ENCODE data around the gene PLEKHG1.

The PLEKHG1 gene

DNA sequence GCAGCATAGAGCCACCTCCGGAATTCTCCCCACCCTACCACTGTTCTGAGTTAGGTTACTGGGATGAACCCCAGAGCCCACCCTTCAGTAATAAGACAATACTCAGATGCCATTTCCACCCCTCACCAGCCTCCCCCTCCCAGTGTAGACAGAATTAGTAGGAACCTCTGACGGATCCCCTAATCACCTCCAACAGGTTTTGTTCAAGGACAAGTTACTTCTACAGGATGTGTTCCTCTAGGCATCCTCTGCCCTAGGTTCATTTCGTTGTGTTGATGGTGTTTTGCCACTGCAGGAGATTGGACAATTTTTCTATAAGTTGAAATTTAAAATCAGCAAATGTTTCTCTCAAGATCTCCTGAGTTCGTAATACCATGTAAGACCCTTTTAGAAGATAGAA lies 22.8 kb downstream of the PLEKHG1 start:
- no peak for DNase-seq

DNA sequence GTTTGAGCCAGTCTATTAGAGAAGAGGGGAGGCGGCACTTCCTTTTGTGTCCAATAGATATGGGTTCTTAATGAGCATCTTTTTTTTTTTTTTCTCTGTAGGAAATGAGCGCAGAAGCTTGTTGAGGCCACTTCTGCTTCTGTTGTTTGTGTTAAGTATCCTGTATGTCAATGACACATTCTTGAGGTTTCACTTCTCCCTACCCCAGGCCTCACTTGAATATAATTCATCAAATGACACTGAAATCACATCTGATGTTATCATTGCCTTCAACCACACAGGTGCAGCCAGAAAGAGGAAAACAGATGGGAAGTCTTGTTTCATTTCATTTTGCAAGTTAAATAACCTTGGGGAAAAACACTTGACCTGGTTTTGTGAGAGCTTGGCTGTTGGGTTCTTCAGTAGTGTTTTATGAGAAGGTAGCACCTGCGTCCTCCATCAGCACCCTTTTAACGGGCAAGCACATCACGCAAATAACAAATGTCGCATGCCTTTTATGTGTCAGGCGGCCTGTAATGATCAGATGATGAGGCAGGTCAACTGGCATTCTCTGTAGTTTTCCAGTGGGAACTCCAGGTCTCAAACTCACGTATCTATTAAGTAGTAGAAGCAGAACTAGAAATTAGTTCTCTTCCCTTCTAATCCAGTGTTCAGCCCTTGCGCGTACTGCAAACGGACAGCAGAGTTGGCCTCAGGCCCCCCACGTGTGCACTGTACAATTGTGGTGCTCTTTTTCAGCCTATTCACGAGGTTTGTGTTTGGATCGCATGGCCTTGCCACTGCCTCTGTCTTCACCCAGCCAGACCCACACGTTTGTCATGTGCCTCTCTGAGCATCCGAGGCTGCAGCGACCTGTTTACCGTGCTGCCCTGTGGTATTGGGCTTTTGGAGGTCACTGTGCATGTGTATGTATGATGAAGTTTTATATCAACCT lies 23.5 kb downstream of the PLEKHG1 start:
- peak; percentile 33 for DNase-seq

GRCh38 chr6:150624191-150624590 lies 24.5 kb downstream of the PLEKHG1 start:
- no peak for DNase-seq

GRCh38 chr6:150625927-150626326 lies 26.2 kb downstream of the PLEKHG1 start:
- no peak for DNase-seq

DNA sequence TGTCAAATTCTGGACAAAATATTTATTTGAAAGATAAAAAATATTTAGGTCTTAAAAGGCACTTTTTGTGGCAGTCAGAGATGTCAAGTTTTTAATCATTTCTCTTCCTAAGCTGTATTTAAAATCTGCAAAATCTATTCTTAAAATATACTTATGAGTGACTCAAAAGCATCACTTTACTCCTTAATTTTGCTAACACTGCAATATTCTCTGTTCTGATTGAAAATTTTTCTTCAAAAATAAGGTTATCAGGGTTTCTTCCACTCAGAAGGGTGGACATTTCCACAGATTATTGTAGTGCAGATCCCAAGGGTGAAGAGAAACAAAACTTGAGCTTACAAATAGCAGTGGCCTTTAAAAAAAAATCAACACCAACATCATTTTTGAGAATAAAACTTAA lies 27.5 kb downstream of the PLEKHG1 start:
- no peak for DNase-seq

DNA sequence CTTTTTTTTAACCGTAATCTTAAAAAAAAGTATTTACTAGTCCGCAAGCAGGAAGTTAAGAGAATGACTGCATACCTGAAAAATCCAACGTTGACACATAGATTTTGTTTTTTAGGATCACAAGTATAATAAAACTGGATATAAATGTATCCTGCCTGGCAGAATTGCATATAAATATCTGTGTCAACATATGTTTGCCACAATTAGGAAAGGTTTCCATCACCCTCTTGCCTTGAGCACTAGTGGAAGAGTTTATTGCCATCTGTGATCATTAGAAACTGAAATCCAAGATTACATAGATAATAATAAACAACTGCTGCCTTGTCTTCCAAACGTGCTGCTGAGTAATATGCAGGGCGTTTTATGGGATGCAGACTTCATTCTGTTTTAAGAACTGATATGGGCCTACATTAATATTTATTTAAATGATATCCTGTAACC lies 27.9 kb downstream of the PLEKHG1 start:
- no peak for DNase-seq

DNA sequence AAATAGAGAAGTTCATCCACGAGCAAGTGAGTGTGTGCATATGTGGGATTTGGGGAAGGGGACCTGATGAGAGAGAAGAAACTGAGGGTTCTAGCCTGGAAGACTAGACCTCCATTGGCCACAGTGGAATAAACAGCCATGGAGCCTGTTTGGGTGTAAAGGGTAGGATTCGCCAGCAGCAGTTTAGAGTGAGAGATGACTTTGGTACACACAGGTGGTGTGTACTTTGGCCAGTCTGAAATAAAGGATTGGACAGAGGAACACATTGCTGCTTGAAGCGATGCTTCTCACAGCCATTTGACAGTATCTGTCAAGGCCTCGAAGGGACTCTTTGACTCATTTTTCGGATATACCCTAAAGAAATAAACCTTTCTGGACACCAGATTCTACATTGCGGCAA lies 29.2 kb downstream of the PLEKHG1 start:
- no peak for DNase-seq

- no peak for DNase-seq
These were observed 31.7 kb downstream of the PLEKHG1 start for GRCh38 chr6:150631283-150631983.

GRCh38 chr6:150631984-150632642 lies 32.4 kb downstream of the PLEKHG1 start:
- no peak for DNase-seq

- peak; percentile 12 for DNase-seq
These were observed 33.2 kb downstream of the PLEKHG1 start for GRCh38 chr6:150632785-150633485.

- DNase-seq: no peak
These were observed 33.8 kb downstream of the PLEKHG1 start for GRCh38 chr6:150633486-150633834.

DNA sequence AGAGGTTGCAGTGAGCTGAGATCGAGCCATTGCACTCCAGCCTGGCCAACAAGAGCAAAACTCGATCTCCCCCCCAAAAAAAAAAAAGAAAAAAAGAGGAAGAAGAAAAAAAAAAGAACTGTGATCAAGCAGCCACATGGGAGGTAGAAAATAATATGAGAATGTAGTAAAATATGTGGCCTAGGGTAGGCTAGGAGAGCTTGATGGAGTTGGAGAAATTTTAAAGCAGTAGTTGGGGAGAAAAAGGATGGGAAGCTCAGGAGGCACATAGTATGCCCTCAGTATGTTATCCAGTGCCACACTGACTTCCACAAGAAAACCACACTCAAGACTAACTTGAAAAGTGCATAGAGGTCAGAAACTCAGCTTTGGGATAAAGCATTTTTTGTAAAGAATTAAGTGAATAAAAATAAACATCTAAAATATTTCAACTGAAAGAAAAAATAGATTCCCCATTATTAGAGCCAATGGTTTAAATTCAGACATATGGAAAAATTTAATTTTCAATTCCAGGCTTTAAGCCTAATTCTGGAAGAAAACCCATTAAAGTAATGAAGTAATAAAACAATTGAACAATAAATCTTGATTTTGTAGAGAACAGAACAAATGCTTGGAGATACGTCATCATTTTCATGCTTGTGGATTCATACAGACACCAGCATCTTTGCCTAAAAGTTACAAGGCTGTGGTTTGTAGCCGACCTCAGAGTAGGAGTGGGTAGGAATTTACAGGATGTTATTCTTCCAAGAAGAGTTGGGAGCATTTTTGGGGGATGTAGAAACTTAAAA lies 34.7 kb downstream of the PLEKHG1 start:
- DNase-seq: no peak

- no peak for DNase-seq
These were observed 35.2 kb downstream of the PLEKHG1 start for GRCh38 chr6:150634964-150635292.

- no peak for DNase-seq
These were observed 36.3 kb downstream of the PLEKHG1 start for GRCh38 chr6:150635906-150636514.

DNA sequence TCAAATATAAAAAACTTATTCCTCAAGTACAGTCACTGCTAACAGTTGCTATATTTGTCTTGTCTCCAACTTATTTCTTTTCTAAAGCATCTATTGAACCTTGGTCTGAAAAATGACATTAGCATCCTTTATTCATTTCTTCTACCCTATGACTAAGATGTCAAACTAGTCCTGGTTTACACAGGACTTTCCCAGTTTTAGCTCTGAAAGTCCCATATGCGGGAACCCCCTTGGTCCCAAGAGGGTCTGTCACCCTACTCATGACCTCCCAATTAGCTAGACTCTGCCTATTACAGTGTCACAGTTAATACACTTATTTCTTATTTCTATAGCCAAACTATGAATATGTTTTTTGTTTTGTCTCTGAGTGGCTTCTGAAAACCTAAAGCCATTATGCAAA lies 37.1 kb downstream of the PLEKHG1 start:
- DNase-seq: no peak

DNA sequence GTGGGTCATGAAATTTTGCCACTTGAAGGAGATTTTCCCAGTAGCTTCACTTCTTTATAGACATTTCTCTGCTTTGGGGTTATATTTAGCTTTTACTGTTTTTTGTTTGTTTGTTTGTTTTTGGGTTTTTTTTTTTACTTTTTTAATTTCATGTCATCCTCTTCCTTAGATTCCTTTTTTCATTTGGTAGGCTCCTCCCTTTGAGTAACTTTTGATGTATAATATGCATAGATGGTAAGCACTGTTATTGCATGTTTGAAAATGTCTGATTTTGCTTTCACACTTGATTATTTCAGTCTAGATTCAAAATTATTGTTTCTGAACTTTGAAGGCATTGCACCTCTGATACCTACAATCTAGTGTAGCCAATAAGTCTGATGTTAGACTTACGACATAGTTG lies 37.6 kb downstream of the PLEKHG1 start:
- DNase-seq: no peak

- DNase-seq: no peak
These were observed 38.6 kb downstream of the PLEKHG1 start for GRCh38 chr6:150638267-150638666.

GRCh38 chr6:150638765-150639164 lies 39.1 kb downstream of the PLEKHG1 start:
- no peak for DNase-seq

DNA sequence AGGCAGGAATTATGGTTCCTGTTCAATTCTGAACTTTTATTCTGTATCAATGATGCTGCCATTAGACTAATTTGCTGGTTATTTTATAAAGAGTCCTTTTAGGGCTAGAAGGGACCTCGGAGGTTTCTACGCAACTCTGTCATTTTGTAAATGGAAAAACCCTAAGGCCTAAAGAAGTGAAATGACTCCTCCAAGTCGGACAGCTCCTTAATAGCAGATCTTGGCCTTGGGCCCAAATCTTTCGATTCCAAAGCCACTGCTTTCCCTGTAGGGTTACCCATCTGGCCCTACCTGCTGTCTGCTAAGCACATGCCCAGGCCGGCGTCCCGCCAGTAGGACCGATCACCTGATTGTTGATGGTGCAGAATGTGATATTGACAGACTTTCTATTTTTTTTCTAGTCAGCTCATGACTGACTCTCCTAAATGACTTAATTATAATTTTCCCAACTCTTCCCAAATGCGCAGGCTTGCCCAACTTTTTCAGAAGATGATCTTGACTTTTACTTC lies 40.2 kb downstream of the PLEKHG1 start:
- DNase-seq: no peak

DNA sequence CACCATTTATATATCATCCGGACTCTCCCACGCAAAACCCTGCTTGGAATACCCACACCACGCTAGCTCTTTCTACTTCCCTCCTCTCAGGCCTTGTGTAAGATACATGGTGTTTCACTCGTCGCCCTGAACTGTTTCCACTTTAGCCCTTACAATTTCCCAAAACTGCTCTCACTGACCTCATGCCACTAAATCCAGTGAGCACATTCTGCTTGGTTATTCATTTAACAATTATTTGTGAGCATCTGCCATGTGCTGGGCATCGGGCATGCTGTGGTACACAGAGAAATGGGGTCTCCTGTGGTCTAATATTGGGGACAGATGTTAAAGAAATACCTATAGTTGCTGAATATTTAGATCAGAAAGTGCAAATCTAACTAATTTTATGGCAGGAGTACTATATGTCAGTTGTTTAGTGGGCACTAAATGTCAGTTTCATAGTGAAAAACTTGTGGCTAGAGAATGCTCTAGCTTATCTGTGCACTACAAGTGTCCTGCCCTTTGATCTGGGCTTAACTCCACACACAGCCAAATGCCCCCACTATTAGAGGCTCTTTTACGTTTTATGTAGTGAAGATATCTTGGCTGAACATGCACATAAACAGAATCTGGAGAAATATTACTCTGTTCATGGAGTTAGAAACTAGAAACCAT lies 41.0 kb downstream of the PLEKHG1 start:
- DNase-seq: no peak
